ENCODE data around the gene AK9.
A peak's percentile ranks its signal among the peaks of the same experiment; 100 is the strongest.

AK9 gene

DNA sequence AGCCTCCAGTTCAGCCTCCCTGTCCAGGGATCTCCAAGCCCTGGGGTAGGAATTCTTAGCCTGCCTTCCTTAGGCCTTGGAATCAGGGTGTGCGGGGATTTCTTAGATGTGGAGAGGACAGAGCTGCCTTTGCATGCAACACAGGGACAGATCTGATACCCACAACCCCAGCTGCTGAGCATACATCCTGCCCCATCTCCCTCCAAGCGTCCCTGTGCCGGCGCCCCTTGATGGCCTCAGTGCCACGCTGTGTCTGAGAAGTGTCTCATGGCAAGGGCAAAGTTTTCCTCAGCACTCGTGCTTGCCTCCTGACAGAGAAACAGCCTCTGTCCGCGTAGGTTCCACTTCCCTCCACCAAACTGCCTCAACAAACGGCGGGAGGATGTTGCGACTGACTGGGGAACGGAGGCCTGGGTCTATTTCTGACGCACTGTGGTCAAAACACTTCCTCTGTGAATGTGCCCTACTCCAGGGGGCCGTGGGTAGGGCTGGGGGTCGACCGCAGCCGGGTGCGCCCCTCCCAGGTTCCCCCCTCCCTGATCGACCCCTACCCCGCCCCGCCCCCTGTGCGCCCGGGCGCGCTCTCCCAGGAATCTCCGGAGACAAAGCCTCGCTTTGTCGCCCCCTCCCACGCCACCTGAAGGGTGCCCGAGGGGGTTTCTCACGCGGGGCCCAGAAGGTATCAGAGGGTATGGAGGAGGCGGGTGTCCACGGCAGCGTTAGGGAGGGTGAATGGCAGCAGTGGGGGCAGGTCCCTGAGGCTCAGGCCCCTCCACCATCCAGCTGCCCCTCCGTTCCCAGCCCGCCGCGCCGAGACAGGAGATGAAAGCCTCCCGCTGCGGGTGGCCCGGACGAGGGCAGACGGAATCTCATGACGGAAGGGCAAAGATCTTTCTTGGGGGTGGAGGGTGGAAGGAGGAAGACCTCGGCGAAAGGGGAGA lies 236.2 kb downstream of the AK9 start:
- DNase-seq, result peak; percentile 58 to 70

DNA sequence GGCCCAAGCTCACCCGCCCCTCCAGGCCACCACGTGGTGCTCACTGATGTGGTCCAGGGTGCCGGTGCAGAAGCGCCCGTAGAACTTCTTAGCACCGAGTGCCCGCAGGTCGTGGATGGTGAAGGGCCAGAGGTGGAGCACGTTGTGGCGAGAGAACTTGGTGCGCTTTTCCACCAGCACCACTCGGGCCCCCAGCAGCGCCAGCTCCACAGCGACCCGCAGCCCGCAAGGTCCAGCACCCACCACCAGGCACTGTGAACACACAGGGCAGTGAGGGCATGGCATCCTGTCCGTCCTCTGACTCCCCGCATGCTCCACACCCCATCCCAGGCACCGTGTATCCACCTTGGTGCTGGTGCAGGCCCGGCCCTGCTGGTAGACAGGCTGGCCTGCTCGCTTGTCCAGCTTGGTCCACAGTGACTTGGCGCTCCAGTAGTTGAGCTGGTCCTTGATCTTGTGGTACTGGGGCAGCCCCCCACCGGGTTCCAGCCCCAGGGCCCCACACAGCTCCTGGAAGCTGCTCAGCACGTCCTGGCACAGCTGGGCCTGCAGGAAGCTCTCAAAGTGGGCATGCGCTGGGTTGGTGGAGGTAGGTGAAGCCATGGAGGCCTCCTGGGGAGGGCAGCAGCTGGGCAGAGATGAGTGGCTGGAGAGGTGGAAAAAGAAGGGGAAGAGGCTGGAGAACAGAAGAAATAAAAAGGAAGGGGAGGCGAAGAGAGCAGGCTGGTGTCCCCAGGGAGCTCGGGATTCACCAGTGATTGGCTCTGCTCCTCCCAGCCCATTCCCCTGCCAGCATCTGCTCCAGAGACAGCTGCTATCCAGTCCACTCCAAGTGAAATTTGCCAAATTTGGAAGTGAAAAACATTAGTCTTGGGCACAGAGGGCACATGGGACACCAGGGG lies 237.2 kb downstream of the AK9 start:
- DNase-seq, result no peak

DNA sequence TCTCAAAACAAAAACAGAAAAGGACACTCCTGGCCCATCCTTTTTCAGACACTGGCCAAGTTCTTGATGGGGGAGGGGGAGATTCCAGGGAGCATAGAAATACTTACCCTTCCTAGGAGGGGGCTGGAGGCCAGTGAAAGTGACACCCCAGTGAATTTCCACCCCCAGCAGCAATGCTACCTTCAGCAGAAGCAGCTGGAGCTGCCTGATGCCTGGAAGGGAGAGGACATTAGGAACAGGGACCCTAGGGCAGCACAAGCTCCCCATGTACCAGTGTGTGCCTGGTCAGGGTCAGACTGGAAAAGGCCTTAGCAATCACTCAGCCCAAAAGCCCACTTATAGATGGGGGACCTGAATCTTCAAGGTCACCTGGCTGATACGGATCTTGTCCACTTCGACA lies 237.8 kb downstream of the AK9 start:
- DNase-seq, result no peak

DNA sequence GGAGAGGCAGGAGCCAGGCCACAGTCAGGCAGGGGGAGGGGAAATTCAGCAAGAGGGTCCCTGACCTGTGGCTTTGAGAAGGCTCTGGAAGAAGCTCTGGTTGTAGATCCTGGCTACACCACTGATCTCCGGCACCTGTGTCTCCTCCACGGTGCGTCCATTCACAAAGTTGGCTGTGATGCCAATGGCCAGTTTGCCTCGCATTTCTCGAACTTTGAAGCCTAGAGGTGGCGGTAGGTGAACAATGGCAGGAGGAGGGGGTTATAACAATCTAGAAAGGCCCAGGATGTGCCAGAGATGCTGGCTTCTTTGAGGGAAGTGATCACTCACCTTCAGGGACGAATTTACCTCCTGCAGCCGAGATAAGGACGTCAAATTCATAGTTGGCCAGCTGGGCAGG lies 238.8 kb downstream of the AK9 start:
- DNase-seq, result no peak

DNA sequence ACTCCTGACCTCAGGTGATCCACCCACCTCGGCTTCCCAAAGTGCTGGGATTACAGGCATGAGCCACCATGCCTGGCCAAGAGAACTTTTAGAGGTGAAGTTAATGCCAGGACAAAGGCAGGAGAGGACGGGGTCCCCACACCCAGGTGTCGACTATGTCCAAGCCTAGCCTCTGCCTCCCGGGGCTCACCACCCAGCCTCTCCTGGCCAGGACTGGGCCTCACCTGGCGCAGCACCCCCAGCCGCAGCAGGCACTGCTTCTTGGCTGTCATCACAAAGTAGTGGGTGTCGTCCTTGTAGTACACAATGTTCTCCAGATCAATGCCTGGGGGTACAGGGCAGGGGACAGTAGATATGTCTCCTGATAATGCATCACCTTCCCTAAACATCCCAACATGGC lies 239.6 kb downstream of the AK9 start:
- DNase-seq, result no peak

DNA sequence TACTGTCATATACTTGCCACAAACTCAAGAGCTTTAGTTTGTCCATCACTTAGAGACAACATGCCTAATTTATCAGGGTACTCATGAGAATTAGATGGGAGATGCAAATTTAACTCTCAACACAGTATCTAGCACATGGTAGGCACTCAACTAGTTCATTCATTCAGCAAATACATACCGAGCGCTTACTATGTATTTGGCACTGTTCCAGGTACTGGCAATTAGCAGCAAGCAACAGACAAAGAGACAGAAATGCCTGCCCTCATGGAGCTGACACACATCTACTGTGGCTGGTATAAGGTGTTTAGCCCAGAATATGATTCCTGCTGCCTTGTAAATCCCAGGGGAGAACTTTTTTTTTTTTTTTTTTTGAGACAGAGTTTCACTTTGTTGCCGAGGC lies 240.2 kb downstream of the AK9 start:
- no peak for DNase-seq

DNA sequence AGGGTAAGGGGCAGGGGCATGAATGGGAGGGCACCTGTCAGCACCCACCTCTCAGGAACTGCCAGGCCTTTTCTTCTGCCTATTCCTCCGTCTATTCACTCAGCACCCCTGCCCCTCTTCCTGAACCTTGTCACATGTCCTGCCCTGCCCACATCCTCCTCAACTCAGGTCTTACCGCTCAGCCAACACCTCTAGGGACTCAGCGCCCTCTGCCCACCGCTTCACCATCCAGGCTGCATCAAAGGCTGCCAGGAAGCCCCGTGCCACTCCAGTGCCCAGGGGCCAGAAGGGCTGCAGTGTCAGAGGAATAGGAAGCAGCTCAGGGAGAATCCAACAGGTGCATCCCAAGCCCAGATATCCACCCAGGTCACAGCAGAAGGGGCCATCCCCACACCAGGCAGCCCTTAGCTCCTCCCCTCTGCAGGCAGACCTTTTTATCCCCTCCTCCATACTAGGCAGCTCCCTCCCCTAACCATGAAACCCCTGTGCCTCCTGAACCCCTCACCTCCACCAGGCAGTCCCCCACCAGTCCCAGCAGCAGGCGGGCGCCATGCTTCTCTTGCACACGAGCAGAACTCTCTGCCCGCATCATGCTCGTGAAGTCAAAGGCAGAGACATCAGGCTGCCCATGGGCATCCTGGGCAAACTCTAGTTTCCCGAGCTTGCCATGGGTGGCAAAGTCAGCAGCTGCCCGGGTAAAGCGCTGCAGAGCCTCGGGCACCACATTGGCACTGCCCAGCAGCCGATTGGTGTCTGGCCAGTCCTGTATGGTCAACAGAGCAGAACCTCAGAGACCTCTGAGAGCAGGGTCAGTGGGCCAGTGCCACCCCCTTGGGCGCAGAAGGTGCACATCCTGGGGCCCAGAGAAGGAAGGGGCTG lies 241.0 kb downstream of the AK9 start:
- DNase-seq, result peak in 1 of 2 donors; percentile 31

DNA sequence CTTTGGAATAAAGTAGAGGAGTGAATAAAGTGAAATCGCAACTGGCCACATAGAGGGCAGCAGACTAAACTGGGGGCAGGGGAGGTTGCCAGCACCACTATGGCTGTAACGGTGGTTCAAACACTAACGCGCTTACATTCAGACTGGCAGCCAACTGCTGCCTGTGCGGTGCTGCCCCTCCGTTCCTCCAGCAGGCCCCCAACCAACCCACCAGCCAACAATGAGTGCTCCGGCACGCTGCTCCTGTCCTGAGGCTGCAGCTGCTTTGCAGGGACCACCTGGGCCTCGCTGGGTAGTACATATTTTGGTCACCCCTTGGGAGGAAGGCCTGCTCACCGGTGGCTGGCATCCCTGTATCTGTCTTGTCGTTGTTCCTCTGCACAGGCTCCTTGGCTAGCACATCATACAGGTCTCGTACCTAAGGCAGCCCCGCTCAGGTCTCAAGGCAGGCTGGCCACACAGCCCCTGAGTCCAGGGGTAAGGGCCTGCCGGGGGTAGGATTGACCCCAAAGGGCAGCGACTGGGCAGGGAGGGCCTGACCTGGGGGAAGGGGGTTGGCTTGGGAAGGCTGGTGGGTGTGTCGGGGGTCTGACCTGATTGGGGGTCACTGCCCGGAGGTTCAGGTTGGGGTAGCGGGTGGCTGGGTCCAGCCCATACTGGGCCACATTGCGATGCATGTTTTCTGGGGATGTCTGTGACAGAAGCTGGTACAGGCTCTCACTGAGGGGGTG lies 241.8 kb downstream of the AK9 start:
- no peak for DNase-seq

DNA sequence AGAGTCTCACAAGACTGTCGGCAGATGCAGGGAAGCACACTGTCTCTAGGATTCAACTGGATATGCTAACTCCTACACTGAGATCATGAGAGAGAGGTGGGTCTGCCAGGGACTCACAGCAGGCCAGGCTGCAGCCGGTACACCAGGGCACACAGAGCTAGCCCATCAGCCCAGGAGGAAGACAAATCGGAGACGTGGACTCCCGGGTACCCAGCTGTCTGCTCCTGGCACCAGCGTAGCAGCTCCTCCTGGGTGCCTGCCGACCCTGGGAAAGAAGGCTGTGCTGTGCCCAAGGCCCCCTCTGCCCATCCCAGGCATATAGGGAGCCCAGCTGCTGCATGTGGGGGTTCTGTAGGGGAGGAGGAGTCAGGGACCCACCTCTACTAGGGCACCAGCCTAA lies 242.4 kb downstream of the AK9 start:
- no peak for DNase-seq

DNA sequence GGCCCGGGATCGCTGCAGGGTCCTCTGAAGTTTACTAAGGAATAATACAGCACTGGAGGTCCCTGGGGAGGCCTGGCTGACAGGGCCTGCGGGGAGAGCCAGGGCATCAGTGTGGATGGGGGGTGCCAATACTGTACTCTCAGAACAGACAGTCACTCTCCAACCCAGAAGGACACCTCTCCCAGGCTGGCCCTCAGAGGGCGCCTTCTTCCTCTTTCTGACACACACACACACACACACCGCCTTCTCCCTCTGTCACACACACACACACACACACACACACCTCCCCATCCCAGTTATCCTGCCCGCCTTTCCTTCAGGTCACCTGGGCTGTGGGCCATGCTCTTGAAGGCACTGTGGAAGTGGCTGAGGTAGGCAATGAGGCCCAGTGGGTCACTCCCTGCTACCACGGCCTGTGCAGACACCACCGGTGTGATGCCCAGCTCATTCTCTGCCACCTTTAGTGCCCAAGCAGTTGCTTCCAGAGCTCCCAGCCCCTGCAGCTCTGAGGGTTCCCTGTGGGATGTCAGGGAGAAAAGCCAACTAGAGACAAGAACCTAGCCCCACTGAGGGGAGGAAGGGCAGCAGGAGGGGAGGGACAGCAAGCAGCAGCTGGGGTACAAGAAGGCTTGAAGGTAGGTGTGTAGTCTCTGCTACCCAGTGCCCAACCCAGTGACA lies 243.0 kb downstream of the AK9 start:
- DNase-seq, result no peak

DNA sequence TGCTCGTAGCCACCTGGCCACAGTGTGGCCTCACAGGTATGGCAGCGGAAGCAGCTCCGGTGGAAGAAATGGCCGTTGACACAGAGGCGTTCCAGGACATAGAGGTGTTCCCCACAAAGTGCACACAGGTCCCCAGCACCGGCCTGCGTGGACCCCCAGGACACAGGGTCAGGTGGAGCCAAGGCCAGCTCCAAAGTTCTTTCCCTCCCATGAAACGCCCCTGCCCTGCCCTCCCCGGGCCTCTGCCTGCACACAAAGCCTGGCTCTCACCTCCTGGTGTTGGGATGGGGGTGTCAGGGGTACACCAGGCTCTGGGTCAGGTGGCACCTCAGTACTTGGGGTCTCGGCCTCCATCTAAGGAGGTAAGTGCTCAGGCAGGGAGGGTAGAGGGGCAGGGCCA lies 243.9 kb downstream of the AK9 start:
- no peak for DNase-seq

DNA sequence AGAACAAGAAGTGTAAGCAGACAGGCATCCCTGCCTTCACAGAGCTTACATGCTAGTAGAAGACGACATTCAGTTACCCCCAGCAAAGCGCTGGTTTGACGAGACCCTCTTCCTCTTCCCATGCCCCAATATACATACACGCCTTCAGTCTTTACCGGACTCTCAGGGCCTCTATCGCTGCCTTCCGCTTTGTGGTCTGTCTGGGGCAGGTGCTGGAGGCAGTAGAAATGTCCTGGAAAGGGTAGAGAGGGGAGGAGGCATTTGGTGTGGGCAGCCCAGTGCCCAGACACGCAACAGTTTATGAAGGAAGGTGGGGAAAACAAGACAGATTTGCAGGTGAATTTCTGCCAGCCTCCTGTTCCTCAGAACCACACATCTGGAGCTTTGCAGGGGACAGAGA lies 244.5 kb downstream of the AK9 start:
- no peak for DNase-seq

DNA sequence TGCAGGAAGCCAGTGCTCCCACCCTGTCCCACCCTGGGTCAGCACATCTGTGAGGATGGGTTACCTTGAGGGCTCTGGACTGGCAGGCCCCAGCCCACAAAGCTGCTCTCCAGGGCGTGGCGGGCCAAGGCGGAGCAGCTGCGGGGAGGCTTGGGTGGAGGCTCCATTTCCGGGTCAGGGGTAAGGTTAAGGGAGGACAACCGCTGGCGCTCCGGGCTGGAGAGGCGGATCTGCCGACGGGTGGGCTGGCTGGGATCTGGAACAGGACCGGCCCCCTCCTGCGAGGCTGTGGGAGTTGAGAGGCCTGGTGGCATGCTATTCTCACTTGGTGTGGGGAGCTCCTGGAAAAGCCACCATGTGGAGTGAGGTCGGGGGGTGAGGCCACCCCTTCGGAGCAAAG lies 244.9 kb downstream of the AK9 start:
- DNase-seq, result no peak

DNA sequence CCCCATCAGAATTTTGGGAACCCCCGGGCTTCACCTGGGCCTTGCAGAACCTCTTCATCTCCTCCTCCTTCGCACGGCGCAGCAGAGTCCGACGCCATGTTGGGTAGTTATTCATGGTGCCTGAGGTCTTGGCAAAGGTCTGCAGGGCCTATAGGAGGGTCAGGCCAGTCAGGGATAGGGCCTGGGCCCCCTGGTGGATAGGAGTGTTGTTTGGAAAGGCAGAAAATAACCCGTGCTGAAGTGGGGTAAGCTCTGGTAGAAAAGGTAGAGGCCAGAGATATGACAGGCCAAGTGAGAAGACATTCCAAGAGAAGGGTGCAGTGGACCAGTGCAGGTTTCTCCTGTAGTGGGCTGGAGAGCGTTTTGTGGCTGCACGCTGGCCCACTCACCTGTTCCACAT lies 245.6 kb downstream of the AK9 start:
- no peak for DNase-seq

DNA sequence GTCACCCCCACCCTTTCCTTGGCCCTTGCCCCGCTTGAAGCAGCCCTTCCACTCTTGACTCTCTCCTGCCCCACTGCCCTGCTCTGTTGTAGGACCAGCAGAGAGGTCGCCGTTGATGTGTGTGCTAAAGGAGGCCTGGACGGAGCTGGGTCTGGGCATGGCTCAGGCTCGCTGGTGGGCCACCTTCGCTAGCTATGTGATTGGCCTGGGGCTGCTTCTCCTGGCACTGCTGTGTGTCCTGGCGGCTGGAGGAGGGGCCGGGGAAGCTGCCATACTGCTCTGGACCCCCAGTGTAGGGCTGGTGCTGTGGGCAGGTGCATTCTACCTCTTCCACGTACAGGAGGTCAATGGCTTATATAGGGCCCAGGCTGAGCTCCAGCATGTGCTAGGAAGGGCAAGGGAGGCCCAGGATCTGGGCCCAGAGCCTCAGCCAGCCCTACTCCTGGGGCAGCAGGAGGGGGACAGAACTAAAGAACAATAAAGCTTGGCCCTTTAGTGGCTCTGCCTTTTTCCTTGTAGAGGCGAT lies 247.5 kb downstream of the AK9 start:
- DNase-seq, result no peak
